GM15510 (cell line): ENCODE results near the gene NBEA.

Source experiments
- POLR2A ChIP-seq: IDR thresholded peaks from 3 replicates; pipeline ENCODE4 v1.6.1; 2011; ENCODE audit warnings: borderline replicate concordance; ENCODE audit not compliant: insufficient read length; ENCODE audit errors: extremely low read depth

Gene NBEA

GRCh38 chr13:35260316-35260715 is 318.2 kb downstream of the NBEA start:
- TF ChIP-seq POLR2A = no peak

- TF ChIP-seq POLR2A = no peak
Observed at GRCh38 chr13:35266412-35266811, 324.3 kb downstream of the NBEA start.

GRCh38 chr13:35278917-35279316 is 336.8 kb downstream of the NBEA start:
- no peak for TF ChIP-seq POLR2A

GRCh38 chr13:35279500-35279899 is 337.4 kb downstream of the NBEA start:
- TF ChIP-seq POLR2A = no peak

- TF ChIP-seq POLR2A = no peak
Observed at GRCh38 chr13:35283856-35284255, 341.8 kb downstream of the NBEA start.

- TF ChIP-seq POLR2A = no peak
Observed at GRCh38 chr13:35285677-35286076, 343.6 kb downstream of the NBEA start.

GRCh38 chr13:35292329-35292728 is 350.3 kb downstream of the NBEA start:
- TF ChIP-seq POLR2A = no peak

- no peak for TF ChIP-seq POLR2A
Observed at GRCh38 chr13:35293579-35294226, 351.6 kb downstream of the NBEA start.

GRCh38 chr13:35309706-35310105 is 367.6 kb downstream of the NBEA start:
- no peak for TF ChIP-seq POLR2A

GRCh38 chr13:35332134-35332533 is 390.1 kb downstream of the NBEA start:
- TF ChIP-seq POLR2A = no peak

- TF ChIP-seq POLR2A = no peak
Observed at GRCh38 chr13:35333157-35333556, 391.1 kb downstream of the NBEA start.

- TF ChIP-seq POLR2A = no peak
Observed at GRCh38 chr13:35342440-35342839, 400.4 kb downstream of the NBEA start.

GRCh38 chr13:35343417-35343816 is 401.3 kb downstream of the NBEA start:
- TF ChIP-seq POLR2A = no peak

- TF ChIP-seq POLR2A = no peak
Observed at GRCh38 chr13:35345992-35346391, 403.9 kb downstream of the NBEA start.

GRCh38 chr13:35346494-35346893 is 404.4 kb downstream of the NBEA start:
- TF ChIP-seq POLR2A = no peak

GRCh38 chr13:35347679-35348205 is 405.7 kb downstream of the NBEA start:
- TF ChIP-seq POLR2A = no peak
